ENCODE results near the gene SLC15A4.

The SLC15A4 gene

DNA sequence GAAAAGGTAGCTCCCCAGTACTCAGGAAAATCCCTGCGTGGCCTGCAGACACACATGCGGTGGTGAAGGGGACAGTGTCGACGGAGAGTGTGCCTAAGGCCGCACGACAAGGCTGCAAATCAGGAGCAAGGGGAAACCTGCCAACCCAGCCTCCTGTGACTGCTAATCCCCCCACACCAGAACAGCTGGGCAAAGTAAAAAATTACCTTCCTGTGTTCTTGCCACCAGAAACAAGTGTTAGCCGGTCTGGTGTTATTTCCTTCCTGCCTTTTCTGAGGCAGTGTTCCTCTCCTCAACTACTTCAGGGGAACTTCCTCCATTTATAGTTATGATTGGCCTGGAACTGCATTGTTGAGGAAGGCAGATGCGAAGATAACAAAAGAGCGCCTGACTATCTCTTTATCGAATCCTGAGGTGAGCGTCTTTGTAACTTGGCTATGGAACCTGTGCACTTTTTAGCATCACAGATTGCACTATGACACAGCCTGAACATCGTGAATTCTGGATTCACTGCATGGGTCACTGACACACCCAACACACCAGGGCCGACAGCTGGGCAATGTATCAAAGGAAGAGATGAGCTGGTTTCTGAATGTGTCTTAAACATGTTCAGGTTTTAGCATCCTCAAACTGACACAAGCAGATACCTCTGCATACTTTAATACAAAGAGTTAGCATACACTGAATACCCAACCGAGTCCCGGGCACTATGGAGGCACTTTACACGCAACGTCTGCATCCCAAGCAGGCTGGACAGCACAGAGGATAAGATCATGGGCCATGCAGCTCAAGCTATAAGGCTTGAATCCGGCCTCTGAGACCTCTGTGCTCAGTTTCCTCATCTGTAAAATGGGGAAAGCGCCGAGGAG lies 28.9 kb downstream of the SLC15A4 start:
- DNase-seq: peak; percentile 18 to 45 (median 36)

DNA sequence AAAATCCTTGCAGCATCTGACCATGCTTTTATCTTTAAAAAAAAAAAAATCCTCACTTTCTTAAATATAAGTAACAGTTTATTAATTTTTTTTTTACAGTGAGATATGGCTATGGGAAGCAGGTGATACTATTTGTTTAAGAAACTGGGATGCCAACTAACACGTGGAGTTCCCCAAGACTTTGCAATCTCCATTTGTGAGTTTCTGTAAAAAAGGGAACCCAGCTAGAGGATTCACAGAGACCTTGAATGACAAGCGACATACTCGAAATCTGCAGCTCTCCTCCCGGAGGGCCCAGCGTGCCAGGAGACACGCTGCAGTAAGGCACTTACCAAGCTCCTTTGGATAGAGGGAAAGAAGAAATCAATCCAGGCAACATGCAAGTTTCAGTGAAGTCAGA lies 30.1 kb downstream of the SLC15A4 start:
- peak in 3 of 4 experiments; percentile 23 to 45 (median 33) for DNase-seq

DNA sequence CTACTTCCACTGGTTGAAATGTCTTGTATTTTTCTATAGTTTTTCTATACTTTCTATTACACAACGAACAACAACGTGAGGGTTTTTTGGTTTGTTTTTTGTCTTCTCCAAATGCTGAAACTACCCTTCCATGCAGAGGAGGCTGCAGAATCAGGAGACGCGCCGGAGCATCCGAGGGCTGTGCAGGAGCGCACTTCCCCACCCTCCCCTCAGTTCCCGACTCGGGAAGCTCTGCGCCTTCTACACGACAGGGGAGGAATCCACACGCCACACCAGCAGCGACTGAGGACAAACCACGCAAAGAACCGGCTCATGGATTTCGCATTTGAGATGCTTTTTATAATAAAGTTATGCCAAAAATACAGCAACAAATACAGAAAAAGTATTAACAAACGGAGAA lies 30.9 kb downstream of the SLC15A4 start:
- DNase-seq: no peak

DNA sequence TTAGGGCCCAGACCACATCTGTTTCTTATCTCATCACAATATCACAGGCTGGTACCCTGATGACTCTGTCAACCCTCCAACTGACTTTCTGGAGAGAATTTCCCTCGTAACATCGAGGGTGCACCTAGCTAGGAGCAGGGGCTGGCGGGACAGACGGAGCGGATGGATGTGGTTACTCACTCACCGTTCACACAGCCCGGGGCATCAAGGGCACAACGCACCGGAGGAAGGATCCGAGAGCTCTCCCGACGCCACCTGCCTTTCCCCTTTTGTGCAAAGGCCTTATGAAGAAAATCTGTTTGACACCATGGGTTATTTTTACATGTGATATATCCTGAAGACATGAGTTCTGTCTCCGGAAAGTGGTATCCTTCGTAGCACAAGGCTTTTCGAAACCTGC lies 31.4 kb downstream of the SLC15A4 start:
- no peak for DNase-seq

DNA sequence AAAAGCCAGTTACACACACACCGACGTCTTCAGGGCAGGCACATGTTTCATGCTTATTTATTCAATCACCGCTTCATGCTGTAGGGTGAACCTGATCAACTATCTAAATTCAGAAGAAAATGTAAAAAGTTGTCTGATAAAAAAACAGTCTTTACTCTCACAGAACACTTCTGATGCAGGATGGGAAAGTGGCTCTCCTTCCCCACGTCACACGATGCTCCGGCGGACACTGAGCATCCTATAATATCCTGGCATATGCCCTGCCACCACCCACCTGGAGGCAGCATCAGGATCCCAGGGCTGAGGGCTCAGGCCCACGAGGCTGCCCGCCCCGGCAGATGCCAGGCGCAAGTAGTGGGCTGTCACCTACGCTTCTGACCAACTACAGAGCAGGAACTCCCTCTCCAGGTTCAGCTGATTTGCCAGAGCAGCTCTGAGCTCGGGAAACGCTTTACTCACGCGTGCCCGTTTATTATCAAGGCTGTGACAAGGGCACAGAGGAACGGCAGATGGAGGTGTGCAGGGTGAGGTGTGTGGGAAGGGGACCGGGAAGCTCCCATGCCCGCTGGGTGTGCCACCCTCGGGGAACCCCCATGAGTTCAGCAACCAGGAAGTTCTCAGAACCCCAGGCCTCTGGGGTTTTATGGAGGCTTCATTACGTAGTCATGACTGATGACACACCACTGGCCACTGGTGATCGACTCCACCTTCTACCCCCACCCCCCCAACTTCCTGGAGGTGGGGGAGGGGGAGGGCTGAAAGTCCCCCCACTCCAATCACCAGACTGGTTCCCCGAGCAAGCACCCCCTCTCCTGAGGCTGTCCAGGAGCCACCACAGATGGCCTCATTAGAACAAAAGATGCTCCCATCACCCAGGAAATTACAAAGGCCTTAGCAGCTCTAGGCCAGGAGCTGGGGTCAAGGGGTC lies 32.1 kb downstream of the SLC15A4 start:
- DNase-seq: peak in 3 of 4 experiments; percentile 30 to 45 (median 38)

DNA sequence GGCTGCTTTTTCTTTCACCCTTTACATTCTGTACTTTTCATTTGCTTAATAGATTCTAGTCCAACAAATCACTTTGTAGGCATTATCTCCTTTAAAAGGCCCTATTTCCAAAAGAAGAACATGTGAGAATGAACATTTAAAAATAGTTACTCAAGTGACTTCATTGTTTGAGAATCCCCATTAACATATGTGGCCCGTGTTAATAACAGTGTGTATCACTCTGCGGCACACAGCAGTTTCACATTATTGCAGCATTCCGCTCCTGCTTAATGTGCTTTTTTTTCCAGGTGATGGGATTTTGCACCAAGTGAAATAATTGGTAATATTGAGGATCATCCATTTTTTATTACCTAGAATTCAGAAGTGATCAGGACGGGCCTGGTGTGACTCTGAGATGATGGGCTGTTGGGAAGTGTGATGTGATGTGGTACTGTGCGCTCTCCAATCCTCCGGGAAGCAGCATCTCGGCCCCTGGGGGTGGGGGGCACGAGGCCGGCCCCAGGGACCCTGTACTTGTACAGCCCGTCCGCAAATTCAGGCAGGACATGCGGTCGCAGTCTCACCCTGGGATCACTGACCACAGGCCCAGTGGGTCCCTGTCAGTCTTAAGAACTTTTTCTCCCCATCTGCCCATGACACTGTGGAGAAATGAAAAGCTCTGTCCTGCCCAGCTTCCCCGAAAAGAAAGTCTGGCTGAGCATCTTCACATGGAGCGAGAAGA lies 32.9 kb downstream of the SLC15A4 start:
- no peak for DNase-seq

DNA sequence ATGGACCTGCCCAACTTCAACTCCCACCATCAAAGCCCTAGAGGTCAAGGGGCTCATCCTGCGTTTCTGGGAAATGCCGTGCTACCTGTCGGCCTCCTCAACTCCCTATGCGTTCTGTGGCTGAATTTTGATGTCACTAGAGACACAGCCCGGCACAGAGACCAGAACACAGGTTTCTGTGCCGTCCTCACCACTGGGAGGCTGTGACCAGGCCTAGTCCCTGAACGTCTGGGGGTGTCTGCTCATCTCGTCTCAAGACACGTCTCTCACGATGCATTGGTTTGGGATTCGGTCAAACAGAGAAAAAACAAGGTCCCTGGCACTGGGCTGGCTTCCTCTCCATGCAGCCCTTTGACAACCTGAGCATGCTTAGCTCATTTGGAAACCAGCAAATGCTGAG lies 33.5 kb downstream of the SLC15A4 start:
- DNase-seq: no peak

DNA sequence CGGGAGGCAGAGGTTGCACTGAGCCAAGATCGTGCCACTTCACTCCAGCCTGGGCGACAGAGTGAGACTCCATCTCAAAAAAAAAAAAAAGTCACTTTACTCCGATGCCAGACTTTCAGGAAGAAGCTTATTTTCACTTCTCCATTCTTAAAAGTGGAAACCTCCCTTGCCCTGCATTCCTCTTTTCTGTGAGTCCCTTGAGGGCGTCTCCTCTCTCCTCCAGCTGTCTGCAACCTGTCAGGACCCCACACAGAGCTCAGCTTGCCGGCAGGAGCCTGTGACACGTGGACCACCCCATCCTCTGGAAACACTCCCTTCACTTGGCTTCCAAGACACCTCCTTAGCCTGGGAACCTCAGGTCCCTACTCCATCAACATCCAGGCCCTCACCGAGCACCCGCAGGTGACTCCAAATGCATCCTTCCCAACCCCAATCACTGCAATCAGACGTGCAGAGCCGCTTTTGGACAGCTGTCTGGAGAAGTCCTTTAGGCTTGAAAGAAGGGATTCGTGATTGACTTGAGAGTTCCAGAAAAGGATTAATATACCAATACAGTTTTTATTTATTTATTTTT lies 34.3 kb downstream of the SLC15A4 start:
- peak; percentile 46 to 77 (median 68) for DNase-seq

DNA sequence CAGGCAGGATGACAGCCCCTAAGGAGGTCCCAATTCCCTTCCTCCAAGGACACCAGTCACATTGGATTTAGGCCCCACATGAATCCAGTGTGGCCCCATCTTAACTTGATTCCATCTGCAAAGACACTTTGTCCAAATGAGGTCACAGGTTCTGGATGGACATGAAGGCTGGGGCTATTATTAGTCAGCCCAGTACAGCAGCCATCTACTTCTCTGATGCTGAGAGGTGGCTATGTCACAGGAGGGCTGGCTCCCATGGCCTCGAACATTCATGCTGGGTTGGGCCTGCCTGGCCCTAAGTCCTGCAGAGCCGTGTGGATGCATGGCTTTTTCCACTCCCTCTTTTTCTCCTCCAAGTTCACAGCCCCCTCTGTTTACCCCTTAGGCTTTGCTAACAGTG lies 35.9 kb downstream of the SLC15A4 start:
- no peak for DNase-seq

DNA sequence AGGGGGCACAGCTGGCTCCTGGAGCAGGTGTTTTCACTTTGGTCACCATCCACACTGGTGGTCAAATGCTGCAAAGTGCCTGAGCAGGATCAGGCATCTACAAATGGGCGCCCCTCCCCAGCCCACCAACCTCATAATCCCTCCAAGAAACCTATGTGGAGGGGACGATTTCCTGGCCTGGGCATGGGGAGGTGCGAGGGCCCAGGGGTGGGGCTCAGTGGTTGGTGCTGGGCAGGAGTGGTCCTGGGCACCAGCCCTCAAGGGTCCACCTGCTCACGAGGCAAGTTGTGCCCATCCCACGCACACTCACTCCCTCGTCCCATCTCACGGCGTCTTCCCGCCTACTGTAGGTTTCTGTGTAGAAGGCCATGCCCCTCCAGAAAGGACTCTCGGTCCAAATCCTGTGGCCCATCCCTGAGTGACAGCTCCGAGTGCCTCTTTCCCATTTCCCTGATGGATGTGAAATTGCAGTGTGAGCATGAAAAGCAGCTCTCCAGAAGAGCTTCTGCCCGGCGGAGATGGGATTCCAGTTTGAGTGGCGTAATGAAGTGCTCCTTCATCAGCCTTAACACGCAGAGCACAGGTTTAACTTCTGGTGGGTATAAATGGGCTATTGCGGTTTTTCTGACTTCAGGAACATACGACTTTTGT lies 36.9 kb downstream of the SLC15A4 start:
- no peak for DNase-seq

DNA sequence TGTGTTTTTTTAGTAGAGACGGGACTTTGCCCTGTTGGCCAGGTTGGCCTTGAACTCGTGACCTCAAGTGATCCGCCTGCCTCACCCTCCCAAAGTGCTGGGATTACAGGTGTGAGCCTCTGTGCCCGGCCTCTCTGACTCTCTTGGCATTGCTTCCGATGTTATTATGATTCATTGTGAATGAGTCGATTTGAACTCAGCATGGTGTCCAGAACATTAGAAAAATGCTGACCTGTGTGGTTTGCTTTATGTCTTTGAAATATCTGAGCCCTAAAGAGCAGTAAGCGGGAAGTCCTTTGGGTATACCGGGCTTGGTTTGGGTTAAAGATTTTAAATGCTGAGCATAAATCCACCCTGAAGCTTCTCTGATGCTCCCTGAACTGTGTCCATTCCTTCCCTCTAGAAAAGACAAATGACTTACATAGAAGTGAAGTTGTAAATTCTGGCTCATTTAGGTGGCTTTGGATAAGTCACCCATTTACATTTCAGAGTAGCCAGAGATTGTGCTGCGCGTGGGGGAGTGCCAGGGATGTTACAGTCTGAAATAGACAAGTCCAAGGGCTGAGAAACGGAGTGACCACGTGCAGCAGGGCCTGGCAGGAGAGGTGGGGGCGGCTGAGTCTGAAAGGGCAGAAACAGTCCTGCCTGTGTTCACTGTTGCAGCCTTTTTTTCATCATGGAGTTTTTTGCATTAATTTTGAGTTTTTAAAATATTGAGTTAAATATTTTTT lies 39.6 kb downstream of the SLC15A4 start:
- DNase-seq: peak in 3 of 4 experiments; percentile 30 to 33 (median 31)

DNA sequence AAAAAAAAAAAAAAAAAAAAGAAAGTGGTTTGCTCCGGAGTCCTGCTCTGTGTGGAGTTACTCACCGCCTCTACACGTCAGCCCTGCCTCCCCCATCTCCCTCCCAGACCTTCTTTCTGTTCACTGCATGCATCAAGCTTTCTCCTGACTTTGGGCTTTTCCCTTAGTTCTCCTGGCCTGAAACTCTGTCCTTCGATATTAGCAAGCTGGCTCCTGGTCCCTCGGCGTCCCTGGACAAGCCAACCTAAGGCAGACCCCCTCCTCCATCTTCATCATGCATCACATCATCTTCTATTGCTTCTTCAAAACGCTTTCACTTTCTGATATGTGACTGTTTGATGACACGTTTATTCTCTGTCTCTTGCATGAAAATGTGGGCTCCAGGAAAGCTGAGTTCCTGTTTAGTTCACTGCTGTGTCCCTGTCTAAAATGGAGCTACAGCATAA lies 40.6 kb downstream of the SLC15A4 start:
- DNase-seq: peak in 3 of 4 experiments; percentile 24 to 48 (median 26)

DNA sequence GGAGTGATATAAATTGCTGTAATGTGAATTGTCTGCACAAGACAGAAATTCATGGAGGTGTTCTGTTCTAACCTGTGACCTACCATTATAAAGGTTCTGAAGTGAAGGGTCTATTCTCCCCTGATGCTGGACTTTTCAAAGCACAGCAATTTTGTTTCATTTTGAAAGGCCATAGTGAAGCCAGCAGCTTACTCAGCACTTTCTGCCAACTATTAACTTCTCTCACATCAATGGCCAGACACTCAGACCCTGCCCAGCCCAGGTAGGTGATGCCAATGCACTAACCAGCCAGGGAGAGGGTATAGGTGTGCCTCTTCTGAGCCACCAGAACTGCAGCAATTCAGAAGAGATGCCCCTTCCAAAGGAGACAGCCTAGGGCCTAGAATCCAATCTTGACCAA lies 43.9 kb downstream of the SLC15A4 start:
- DNase-seq: no peak

DNA sequence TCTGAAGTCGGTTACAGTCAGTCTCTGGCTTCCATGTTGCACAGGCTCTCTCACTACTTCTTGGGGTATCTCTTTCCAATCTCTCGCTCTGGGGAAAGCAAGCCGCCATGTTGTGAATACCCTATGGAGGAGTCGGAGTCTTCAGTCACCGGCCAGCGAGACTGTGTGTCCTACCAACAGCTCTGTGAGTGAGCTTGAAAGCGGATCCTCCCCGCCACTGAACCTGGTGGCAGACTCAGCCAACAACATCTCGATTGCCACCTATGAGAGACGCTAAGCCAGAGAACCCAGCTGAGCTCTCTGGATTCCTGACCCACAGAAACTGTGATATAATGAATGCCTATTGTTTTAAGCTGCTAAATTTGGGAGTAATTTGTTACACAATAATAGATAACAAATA lies 51.5 kb downstream of the SLC15A4 start:
- DNase-seq: no peak

DNA sequence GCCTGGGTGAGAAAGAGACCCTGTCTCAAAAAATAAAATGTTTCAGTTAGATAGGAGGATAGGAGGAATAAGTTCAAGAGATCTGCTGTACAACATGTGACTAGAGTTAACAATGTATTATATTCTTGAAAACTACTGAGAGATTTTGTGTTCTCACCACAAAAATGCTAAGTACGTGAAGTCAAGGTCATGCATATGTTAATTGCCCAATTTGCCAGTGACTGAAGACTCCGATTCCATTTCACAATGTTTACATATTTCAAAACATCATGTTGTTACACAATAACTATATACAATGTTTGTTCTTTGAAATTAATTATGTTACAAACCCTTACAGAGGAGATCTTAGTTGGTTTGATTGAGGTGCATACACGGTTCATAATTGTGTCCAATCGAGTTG lies 52.1 kb downstream of the SLC15A4 start:
- DNase-seq: peak in 3 of 4 experiments; percentile 35 to 73 (median 69)

DNA sequence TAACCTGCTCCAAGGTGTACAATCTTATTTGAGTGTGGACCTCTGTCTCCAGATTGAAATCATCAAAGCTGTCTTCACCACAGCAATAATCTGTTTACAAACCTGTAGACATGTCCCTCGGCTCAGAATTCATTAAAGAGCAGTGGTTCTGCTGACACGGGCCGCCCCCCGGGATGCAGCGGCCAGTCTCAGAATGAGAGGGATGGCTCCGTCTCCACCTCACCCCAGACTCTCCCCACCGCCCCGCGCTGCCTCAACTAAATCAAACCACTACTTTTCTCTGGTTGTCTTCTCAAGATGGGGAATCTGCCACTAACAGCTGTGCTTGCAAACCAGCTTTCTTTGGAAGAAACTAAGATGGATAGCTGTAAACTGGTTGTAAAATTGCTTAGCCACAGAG lies 56.2 kb downstream of the SLC15A4 start:
- DNase-seq: no peak

DNA sequence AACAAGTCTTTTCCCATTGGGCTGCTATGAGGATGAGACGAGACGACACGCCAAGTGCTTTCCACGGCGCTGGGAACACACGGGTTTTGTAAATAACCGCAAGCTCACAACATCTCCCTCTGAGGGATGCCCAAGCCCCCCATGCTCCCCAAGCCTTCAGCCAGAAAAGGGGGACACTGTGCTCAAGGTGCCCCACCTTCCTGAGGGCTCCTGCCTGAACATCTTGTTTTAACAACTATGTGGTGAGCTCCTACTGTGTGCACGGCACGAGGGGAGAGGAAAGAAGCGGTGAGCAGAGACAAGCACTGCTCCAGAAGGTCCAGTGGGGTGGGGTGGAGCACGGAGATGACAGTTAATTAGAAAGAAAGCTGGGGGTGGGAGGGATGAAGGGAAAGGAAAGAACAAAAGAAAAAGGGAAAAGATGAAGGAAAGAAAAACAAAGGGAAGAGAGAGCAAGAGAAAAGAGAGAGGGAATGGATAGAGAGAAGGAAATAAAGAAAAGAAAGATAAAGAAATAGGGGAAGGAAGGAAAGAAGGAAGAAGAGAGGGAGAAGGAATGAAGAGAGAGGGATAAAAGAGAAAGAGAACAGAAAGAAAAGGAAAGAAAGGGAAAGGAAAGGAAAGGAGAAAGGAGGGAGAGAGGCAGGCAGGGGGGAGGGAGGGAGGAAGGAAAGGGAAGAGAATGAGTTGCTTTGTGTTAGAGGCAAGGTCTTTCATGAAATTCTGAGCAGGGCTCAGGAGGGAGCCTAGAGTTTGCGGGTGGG lies 56.8 kb downstream of the SLC15A4 start:
- DNase-seq: no peak

DNA sequence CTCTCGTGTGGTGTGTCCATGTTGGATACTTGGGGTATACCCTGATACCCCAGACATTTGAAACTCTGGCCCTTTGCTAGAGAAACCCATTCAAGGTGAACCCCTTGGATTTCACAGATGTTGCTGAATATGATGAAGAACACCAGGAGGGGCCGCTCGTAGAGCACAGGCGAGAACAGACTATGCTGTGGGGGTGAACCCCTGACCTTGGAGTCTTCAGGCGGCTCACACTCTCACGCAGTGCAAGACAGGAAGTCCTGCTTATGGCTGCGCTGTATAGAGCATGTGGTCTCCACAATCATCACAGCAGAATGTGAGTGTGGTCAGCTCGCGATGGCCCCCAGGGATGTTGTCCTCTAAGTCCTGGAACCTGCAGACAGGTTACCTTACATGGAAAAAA lies 60.4 kb downstream of the SLC15A4 start:
- no peak for DNase-seq

DNA sequence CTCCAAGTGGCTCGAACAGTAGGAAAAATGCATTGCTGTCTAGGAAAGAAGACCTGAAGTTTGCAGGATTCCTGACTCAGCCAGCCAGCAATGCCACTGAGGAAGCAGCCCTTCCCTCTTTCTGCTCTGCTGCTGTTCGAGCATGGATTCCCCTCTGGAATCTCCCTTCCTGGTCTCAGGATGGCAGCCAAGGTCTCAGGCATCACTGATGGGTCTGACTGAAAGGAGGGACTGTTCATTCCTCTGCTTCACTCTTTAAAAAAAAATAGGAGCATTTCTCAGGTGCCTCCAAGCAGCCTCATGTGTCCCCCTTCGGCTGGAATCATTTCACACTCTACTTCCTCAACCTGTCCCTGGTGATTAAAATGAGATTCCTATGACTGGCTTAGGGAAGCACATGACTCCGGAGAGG lies 62.4 kb downstream of the SLC15A4 start:
- DNase-seq: no peak

DNA sequence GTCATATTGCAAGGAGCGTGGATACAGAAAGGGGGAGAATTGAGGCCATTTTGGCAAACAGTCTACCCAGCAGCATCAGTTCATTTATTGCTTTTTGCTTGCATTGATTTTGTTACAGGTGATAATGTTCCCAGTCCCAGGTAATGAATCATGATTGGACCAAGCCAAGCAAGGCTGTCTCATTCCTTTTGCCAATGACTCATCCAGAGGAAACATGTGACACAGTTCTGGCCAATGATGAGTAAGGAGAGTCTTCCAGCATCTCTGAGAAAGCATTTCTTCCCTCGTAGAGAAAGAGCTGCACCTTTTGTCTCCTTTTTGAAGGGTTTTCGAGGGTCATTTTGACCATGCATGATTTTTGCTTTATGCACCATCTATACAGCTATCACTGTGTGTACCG lies 68.2 kb downstream of the SLC15A4 start:
- DNase-seq: no peak

Measured in suppressor macrophage (primary cell).